Measurements from ENCODE around the gene RAB3GAP2. TPM values are rescaled to one million over a fixed set of nuclear protein-coding genes. Genes with fewer than 3 reads are reported as not detected.

The RAB3GAP2 gene
- total and polyA plus RNA-seq, 10 of the 15 experiments (the other 5 are each of a cell fraction or from before 2014, with no cell fraction given): 11.9 to 51.1 (median 24.4) TPM

DNA sequence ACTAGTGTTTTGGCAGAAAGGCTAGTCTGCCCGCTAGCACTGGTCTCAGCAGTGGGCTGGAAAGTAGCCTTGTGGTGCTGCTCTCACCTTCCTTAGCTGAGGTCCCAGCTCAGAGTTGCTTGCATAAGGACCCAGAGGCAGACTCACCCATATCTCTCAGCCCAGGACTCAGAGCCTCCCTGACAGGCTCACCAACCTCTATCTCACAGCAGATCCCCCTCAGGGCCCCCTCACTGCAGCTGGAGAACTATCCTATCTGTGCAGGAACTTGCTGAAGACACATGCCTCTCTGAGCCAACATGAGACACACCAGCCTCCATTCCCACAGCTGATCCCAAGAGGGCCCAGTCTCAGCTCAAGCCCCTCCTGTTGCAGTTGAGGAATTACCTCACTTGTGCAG is 95.7 kb downstream of the RAB3GAP2 start:
- no TSS peak for BruUV-seq (replicated peaks)
- Histone ChIP-seq H3K4me3 (no peak overlapping the region), H3K4me2 (ENCODE audit: control insufficient read depth, insufficient read depth) (no peak overlapping the region), H2AFZ (ENCODE audit: control insufficient read depth, low read depth, low read length) (no peak overlapping the region), H3K79me2 (ENCODE audit: control insufficient read depth, insufficient read depth, low read length) (no peaks in the 10 kb centered on the region), H3K9ac (ENCODE audit: control insufficient read depth, insufficient read depth, low read length) (no peak overlapping the region), H3K4me1 (ENCODE audit: control insufficient read depth, insufficient read depth, low read length) (no peaks in the 10 kb centered on the region), H4K20me1 (ENCODE audit: control insufficient read depth, insufficient read depth) (no peaks in the 10 kb centered on the region), H3K27me3 (replicated peaks in 1 of 2; ENCODE audit: control insufficient read depth in 2 of 2, insufficient read depth in 2 of 2, low read length in 1 of 2) (no peaks in the 10 kb centered on the region), H3K36me3 (ENCODE audit: control insufficient read depth in 2 of 2, insufficient read depth in 2 of 2, low read length in 1 of 2) (peaks cover 3 to 11% of the 10 kb centered on the region in 2 experiments), H3K9me3 (replicated peaks; ENCODE audit: control insufficient read depth, insufficient read depth, low read length) (no peaks in the 10 kb centered on the region), H3K27ac (ENCODE audit: control insufficient read depth, insufficient read depth) (no peak overlapping the region)
- ChIA-PET POLR2A (no interaction called here), SMC1A (ENCODE audit: uncharacterized antibody, unreplicated experiment) (interaction anchor here (0.8 to 1.8 kb wide), 4 partner anchors 10 to 33 kb away, joined by 4 read pairs; no protein-coding TSS in a partner anchor), RAD21 (ENCODE audit: unreplicated experiment) (no interaction called here), CTCF (interaction anchor here (1.0 to 1.2 kb wide), 3 partner anchors 11 to 152 kb away, joined by 3 to 5 read pairs (median 3); no protein-coding TSS in a partner anchor)
- no peak for DNase-seq (ENCODE audit: low read depth, low spot score)
- ATAC-seq: no peak
- no peak for FAIRE-seq
- WGBS (ENCODE audit: insufficient coverage, insufficient replicate concordance, low lambda C conversion rate, missing lambda C conversion rate): 100% methylated on average over 1 of the region's 1 CpG
- intact Hi-C loops (cut with micrococcal nuclease; ENCODE audit: unreplicated experiment) (loop anchor here (10.0 kb wide), 1 partner anchor 342 kb away; no protein-coding TSS in a partner anchor), in situ Hi-C loops (cut with MboI) (no loop called here)
- TF ChIP-seq LARP7 (IDR thresholded peaks at IDR 0.05) (no peak), ATF7 (IDR thresholded peaks at IDR 0.05; ENCODE audit: low read depth) (no peak), RBBP5 (conservative IDR thresholded peaks at IDR 0.05) (no peak), SMAD1 (IDR thresholded peaks at IDR 0.05; ENCODE audit: low read depth, partially characterized antibody) (no peak), CHD1 (IDR thresholded peaks at IDR 0.05; ENCODE audit: low read depth, low read length) (no peak), IRF3 (IDR thresholded peaks at IDR 0.05) (no peak), IRF4 (IDR thresholded peaks at IDR 0.05; ENCODE audit: low read depth, low read length) (no peak), CREB1 (IDR thresholded peaks at IDR 0.05; ENCODE audit: low read depth) (no peak), HCFC1 (IDR thresholded peaks at IDR 0.05; ENCODE audit: low read length) (no peak)
